Uterus (tissue), 2 donors: ENCODE results near the gene ZNF598.

Experiments
- POLR2A ChIP-seq, 2 donors: fragments of 450-650 bp; IDR thresholded peaks; one replicate each; pipeline ENCODE4 v1.6.1; 2016; ENCODE audit warnings: antibody characterized with exemption in 2 of 2, mild to moderate bottlenecking in 1 of 2, moderate library complexity in 1 of 2
- TF ChIP-seq, protein P1 (sequence below), 4 experiments: fragments of 200-600 bp in 2 of 4; fragments of 450-650 bp in 2 of 4; sonication (generic) in 2 of 4; IDR thresholded peaks; one replicate each; pipeline ENCODE4 v1.5.1; 2016 to 2019; ENCODE audit warnings: antibody characterized with exemption in 4 of 4, mild to moderate bottlenecking in 2 of 4, moderate library complexity in 1 of 4

DNA sequence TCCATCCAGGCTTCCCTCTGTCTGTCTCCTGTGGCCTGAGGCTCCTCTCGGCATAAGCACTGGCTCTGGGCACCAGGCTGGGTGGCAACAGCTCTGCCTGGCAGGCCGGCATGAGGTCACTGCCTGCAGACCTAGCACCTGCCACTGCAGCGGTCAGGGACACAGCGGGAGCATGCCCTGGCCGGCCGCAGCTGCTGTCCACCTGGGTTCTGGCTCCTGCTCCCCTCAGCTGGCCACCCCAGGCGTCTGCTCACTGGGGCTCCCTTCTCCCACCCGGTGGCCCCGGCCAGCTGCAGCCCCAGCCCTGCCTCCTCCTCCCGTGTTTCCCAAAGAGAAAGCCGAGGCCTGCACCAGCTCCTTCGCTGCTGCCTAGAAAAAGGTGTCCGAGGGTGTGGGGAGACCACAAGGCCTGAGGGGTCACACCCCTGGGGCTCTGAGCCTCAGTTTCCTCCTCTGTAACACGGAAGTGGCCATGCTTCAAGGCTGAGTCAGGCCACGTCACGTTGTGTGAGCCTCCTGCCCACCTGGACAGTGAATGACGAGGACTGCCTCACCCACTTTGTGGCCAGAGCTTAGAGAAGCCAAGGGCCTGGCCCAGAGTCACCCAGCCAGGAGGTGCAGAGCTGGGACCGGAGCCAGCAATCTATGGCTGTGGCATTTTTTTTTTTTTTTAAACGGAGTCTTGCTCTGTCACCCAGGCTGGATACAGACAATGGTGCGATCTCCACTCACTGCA, 31.3 kb upstream of the ZNF598 start:
- TF ChIP-seq POLR2A (IDR thresholded peaks at IDR 0.05): no peak
- TF ChIP-seq, protein P1, sequence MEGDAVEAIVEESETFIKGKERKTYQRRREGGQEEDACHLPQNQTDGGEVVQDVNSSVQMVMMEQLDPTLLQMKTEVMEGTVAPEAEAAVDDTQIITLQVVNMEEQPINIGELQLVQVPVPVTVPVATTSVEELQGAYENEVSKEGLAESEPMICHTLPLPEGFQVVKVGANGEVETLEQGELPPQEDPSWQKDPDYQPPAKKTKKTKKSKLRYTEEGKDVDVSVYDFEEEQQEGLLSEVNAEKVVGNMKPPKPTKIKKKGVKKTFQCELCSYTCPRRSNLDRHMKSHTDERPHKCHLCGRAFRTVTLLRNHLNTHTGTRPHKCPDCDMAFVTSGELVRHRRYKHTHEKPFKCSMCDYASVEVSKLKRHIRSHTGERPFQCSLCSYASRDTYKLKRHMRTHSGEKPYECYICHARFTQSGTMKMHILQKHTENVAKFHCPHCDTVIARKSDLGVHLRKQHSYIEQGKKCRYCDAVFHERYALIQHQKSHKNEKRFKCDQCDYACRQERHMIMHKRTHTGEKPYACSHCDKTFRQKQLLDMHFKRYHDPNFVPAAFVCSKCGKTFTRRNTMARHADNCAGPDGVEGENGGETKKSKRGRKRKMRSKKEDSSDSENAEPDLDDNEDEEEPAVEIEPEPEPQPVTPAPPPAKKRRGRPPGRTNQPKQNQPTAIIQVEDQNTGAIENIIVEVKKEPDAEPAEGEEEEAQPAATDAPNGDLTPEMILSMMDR (IDR thresholded peaks at IDR 0.05): no peak
